ENCODE results near the gene PTPN13.

DNA sequence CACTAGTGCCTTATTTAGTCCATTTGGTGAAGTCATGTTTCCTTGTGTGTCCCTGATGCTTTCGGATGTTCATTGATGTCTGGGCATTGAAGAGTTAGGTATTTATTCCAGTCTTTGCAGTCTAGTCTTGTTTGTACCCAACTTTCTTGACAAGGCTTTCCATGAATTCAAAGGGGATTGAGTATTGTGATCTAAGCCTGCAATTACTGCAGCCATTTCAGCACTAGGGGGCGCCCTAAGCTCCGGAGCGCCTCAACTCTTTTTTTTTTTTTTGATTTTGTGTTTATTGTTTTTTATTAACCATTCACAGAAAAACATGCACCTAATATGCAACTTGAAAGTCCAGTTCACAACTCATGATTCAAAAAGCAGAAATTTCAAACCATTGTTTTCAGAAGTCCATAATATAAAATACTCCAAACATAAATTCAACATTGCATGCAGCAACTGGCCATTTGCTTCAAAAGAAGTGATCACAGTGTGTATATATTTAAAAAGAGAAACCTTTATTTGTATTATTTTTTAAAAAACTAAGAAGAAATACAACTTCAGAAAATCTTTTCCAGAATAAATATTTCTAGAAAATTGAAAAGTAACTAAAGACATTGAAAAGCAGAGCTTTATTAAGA lies 59.2 kb downstream of the PTPN13 start:
- TF ChIP-seq CTCF (conservative IDR thresholded peaks at IDR 0.05; ENCODE audit: low read depth, low read length) (0 out of 2 replicates have a peak, but pooled peaks have one; percentile 31), EZH2 (IDR thresholded peaks at IDR 0.05; ENCODE audit: borderline replicate concordance, low read depth, low read length, poor library complexity, severe bottlenecking) (no peak)
